ENCODE results near the gene CCDC8. TPM values are rescaled to one million over a fixed set of nuclear protein-coding genes. Genes with fewer than 3 reads are reported as not detected.

CCDC8 gene
- total and polyA plus RNA-seq, 2 experiments from 2014 or later = 5.6 to 16.5 TPM

DNA sequence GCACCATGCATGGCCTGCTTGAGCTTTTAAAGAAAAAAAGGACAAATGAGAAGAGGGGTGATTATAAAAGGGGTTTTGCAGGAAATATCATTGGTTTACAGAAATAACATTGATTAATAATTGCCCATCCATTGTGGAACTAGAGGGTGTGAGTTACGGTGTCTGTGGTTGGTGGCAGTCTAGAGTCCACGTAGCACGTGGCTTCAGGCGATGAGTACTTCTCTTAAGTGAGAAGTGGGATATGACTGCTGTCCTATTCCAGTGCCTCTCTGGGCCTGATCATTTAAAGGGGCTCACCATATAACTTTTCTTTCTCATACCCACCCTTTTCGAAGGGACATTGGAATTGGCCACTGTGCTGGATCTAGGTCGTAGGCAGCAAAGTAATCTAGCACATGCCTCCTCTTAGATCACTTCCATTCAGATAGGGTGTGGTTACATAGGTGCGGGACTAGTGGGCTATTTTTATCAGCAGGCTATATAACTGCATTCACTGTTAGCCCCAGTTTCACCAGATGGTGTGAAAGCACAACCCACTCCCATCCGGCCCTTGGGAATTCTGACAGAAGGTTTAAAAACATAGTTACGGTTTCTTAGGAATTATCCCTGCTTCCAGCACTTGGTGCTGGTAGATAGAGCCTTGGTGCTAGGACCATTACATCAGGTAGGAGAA is 46.6 kb downstream of the CCDC8 start:
- TF ChIP-seq JUNB (IDR thresholded peaks at IDR 0.05; ENCODE audit: unreplicated experiment) = no peak
- TF ChIP-seq STAT1 (IDR thresholded peaks at IDR 0.05; ENCODE audit: unreplicated experiment) = no peak
- no peak for TF ChIP-seq REST (IDR thresholded peaks at IDR 0.05; ENCODE audit: unreplicated experiment)
- TF ChIP-seq CREB1 (CRISPR knock-in tag; IDR thresholded peaks at IDR 0.05; ENCODE audit: low read depth) = no peak
- TF ChIP-seq EZH2phosphoT487 (IDR thresholded peaks at IDR 0.05; ENCODE audit: unreplicated experiment) = no peak
- no peak for TF ChIP-seq POLR2AphosphoS5 (IDR thresholded peaks at IDR 0.05; ENCODE audit: low read depth)
- TF ChIP-seq, protein P1, sequence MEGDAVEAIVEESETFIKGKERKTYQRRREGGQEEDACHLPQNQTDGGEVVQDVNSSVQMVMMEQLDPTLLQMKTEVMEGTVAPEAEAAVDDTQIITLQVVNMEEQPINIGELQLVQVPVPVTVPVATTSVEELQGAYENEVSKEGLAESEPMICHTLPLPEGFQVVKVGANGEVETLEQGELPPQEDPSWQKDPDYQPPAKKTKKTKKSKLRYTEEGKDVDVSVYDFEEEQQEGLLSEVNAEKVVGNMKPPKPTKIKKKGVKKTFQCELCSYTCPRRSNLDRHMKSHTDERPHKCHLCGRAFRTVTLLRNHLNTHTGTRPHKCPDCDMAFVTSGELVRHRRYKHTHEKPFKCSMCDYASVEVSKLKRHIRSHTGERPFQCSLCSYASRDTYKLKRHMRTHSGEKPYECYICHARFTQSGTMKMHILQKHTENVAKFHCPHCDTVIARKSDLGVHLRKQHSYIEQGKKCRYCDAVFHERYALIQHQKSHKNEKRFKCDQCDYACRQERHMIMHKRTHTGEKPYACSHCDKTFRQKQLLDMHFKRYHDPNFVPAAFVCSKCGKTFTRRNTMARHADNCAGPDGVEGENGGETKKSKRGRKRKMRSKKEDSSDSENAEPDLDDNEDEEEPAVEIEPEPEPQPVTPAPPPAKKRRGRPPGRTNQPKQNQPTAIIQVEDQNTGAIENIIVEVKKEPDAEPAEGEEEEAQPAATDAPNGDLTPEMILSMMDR (conservative IDR thresholded peaks at IDR 0.05; ENCODE audit: low read depth in 2 of 2) = no peak
- no peak for TF ChIP-seq NANOG (IDR thresholded peaks at IDR 0.05; ENCODE audit: borderline replicate concordance)
- TF ChIP-seq, protein P2, sequence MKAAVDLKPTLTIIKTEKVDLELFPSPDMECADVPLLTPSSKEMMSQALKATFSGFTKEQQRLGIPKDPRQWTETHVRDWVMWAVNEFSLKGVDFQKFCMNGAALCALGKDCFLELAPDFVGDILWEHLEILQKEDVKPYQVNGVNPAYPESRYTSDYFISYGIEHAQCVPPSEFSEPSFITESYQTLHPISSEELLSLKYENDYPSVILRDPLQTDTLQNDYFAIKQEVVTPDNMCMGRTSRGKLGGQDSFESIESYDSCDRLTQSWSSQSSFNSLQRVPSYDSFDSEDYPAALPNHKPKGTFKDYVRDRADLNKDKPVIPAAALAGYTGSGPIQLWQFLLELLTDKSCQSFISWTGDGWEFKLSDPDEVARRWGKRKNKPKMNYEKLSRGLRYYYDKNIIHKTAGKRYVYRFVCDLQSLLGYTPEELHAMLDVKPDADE (IDR thresholded peaks at IDR 0.05) = no peak
- TF ChIP-seq, protein P3, sequence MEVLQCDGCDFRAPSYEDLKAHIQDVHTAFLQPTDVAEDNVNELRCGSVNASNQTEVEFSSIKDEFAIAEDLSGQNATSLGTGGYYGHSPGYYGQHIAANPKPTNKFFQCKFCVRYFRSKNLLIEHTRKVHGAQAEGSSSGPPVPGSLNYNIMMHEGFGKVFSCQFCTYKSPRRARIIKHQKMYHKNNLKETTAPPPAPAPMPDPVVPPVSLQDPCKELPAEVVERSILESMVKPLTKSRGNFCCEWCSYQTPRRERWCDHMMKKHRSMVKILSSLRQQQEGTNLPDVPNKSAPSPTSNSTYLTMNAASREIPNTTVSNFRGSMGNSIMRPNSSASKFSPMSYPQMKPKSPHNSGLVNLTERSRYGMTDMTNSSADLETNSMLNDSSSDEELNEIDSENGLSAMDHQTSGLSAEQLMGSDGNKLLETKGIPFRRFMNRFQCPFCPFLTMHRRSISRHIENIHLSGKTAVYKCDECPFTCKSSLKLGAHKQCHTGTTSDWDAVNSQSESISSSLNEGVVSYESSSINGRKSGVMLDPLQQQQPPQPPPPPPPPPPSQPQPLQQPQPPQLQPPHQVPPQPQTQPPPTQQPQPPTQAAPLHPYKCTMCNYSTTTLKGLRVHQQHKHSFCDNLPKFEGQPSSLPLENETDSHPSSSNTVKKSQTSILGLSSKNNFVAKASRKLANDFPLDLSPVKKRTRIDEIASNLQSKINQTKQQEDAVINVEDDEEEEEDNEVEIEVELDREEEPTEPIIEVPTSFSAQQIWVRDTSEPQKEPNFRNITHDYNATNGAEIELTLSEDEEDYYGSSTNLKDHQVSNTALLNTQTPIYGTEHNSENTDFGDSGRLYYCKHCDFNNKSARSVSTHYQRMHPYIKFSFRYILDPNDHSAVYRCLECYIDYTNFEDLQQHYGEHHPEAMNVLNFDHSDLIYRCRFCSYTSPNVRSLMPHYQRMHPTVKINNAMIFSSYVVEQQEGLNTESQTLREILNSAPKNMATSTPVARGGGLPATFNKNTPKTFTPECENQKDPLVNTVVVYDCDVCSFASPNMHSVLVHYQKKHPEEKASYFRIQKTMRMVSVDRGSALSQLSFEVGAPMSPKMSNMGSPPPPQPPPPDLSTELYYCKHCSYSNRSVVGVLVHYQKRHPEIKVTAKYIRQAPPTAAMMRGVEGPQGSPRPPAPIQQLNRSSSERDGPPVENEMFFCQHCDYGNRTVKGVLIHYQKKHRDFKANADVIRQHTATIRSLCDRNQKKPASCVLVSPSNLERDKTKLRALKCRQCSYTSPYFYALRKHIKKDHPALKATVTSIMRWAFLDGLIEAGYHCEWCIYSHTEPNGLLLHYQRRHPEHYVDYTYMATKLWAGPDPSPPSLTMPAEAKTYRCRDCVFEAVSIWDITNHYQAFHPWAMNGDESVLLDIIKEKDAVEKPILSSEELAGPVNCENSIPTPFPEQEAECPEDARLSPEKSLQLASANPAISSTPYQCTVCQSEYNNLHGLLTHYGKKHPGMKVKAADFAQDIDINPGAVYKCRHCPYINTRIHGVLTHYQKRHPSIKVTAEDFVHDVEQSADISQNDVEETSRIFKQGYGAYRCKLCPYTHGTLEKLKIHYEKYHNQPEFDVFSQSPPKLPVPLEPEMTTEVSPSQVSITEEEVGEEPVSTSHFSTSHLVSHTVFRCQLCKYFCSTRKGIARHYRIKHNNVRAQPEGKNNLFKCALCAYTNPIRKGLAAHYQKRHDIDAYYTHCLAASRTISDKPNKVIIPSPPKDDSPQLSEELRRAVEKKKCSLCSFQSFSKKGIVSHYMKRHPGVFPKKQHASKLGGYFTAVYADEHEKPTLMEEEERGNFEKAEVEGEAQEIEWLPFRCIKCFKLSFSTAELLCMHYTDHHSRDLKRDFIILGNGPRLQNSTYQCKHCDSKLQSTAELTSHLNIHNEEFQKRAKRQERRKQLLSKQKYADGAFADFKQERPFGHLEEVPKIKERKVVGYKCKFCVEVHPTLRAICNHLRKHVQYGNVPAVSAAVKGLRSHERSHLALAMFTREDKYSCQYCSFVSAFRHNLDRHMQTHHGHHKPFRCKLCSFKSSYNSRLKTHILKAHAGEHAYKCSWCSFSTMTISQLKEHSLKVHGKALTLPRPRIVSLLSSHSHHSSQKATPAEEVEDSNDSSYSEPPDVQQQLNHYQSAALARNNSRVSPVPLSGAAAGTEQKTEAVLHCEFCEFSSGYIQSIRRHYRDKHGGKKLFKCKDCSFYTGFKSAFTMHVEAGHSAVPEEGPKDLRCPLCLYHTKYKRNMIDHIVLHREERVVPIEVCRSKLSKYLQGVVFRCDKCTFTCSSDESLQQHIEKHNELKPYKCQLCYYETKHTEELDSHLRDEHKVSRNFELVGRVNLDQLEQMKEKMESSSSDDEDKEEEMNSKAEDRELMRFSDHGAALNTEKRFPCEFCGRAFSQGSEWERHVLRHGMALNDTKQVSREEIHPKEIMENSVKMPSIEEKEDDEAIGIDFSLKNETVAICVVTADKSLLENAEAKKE (CRISPR knock-in tag; IDR thresholded peaks at IDR 0.05) = no peak
- no peak for TF ChIP-seq ZNF114 (CRISPR knock-in tag; IDR thresholded peaks at IDR 0.05)
- no peak for TF ChIP-seq ZNF331 (CRISPR knock-in tag; IDR thresholded peaks at IDR 0.05; ENCODE audit: low read depth)
- no peak for TF ChIP-seq EZH2 (IDR thresholded peaks at IDR 0.05; ENCODE audit: low read depth, unreplicated experiment)
- Histone ChIP-seq H3K27ac (ENCODE audit: low read depth) (no peak overlapping the region; the same call in 1 of the 2 replicates), H4K20me1 (replicated peaks; ENCODE audit: insufficient read depth) (peaks cover 18% of the 10 kb centered on the region), H2AFZ (no peak overlapping the region), H3K9me2 (ENCODE audit: insufficient read depth) (no peaks in the 10 kb centered on the region), H3K4me3 (no peak overlapping the region), H3K4me1 (ENCODE audit: insufficient read depth) (peaks cover 3% of the 10 kb centered on the region; the same call in 1 of the 2 replicates), H3F3A (replicated peaks; ENCODE audit: low read depth) (no peaks in the 10 kb centered on the region; the same call in 1 of the 2 replicates), H3K36me3 (ENCODE audit: insufficient read depth) (peaks cover 15% of the 10 kb centered on the region), H3K27me3 (ENCODE audit: insufficient read depth) (no peaks in the 10 kb centered on the region), H3K79me2 (replicated peaks; ENCODE audit: insufficient read depth) (peaks cover 80% of the 10 kb centered on the region), H3K4me2 (no peak overlapping the region)
- H3K27me3 Mint-ChIP-seq (ENCODE audit: insufficient read depth, low read depth, poor library complexity) = peaks cover 3% of the 10 kb centered on the region
- H3K4me3 Mint-ChIP-seq = no peak overlapping the region
- ATAC-seq (no peak), DNase-seq (ENCODE audit: low spot score) (no peak)
- H3K36me3 Mint-ChIP-seq (ENCODE audit: low read depth) = peaks cover 36% of the 10 kb centered on the region
- H3K9me3 Mint-ChIP-seq = no peaks in the 10 kb centered on the region
- no peak overlapping the region for H3K27ac Mint-ChIP-seq
- peaks cover 17% of the 10 kb centered on the region for H3K4me1 Mint-ChIP-seq
